K562 (cell line): ENCODE data around the gene BEST2. TPM values are rescaled to one million over a fixed set of nuclear protein-coding genes. Genes with fewer than 3 reads are reported as not detected.

ENCODE experiments used
- ETS2 ChIP-seq: IDR thresholded peaks from 2 replicates; pipeline ENCODE4 v1.6.1; 2016; ENCODE audit warnings: borderline replicate concordance, missing genetic modification characterization, mild to moderate bottlenecking, moderate library complexity, missing compliant biosample characterization; ENCODE audit not compliant: poor library complexity, severe bottlenecking
- KLF1 ChIP-seq: fragments of 450-650 bp; IDR thresholded peaks from 2 replicates; pipeline ENCODE4 v1.6.1; 2016; ENCODE audit warnings: missing genetic modification characterization, missing compliant biosample characterization
- KLF6 ChIP-seq: fragments of 250-450 bp; sonication (Bioruptor Pico); IDR thresholded peaks from 2 replicates; pipeline ENCODE4 v1.4.0; 2020; ENCODE audit warnings: mild to moderate bottlenecking, moderate library complexity, borderline replicate concordance
- LARP7 ChIP-seq: fragments of 450-650 bp; IDR thresholded peaks from 2 replicates; pipeline ENCODE4 v1.6.1; 2016
- MAFF ChIP-seq: IDR thresholded peaks from 2 replicates; pipeline ENCODE4 v1.6.1; 2012; ENCODE audit warnings: low read length, improper control_type of control experiment
- MAFG ChIP-seq: fragments of 450-650 bp; conservative IDR thresholded peaks from 2 replicates; pipeline ENCODE4 v1.6.1; 2016; ENCODE audit warnings: missing genetic modification characterization, missing compliant biosample characterization
- MTA3 ChIP-seq: fragments of 450-650 bp; formaldehyde crosslinking; IDR thresholded peaks from 2 replicates; pipeline ENCODE4 v1.6.1; 2017; ENCODE audit warnings: mild to moderate bottlenecking, borderline replicate concordance
- MYNN ChIP-seq, 2 experiments: sonication (generic); formaldehyde crosslinking in 1 of 2; IDR thresholded peaks; 2 replicates each; pipeline versions ENCODE4 v1.5.0 to v1.6.1; 2016 to 2020; ENCODE audit warnings: antibody characterized with exemption in 1 of 2, missing genetic modification reagents in 1 of 2
- SP2 ChIP-seq: IDR thresholded peaks from 2 replicates; pipeline ENCODE4 v1.6.1; 2011; ENCODE audit warnings: mild to moderate bottlenecking, low read depth, low read length, moderate library complexity; ENCODE audit not compliant: poor library complexity, severe bottlenecking; ENCODE audit errors: extremely low read depth
- ZNF184 ChIP-seq: sonication (generic); formaldehyde crosslinking; IDR thresholded peaks from 2 replicates; pipeline ENCODE4 v1.5.0; 2020; ENCODE audit warnings: missing genetic modification reagents
- ZNF263 ChIP-seq: sonication (generic); formaldehyde crosslinking; IDR thresholded peaks from 2 replicates; pipeline ENCODE4 v1.8.0; 2022; ENCODE audit warnings: mild to moderate bottlenecking, missing genetic modification reagents, borderline replicate concordance
- polyA plus RNA-seq, 8 experiments: library from polyadenylated mRNA; depleted of rRNA in 4 of 8; stranded (reverse) in 5 of 8; unstranded in 3 of 8; fragments of >200 nt; fragmentation: Nextera tagmentation in 2 of 8; fragmentation: Illumina TruSeq in 1 of 8; extraction: Ambion mirVana in 2 of 8; extraction: Trizol in 1 of 8; gene quantifications; 2 replicates each; pipeline versions ENCODE4 v1.2.1 to v1.2.3, GENCODE V29; 2011 to 2014; ENCODE audit warnings: inconsistent platforms in 1 of 8, missing spikeins in 1 of 8
- total RNA-seq, 7 experiments: library from RNA; depleted of rRNA in 6 of 7; stranded (reverse); fragments of >200 nt in 6 of 7; fragmentation: Illumina TruSeq in 2 of 7; extraction: Trizol in 2 of 7; gene quantifications; 2 replicates each; pipeline versions ENCODE4 v1.2.1 to v1.2.3, GENCODE V29; 2011 to 2021; ENCODE audit warnings: low replicate concordance in 1 of 7
- TF ChIP-seq, protein P1 (sequence below), 2 experiments: fragments of 450-650 bp in 1 of 2; sonication (generic) in 1 of 2; formaldehyde crosslinking in 1 of 2; IDR thresholded peaks; 2 replicates each; pipeline versions ENCODE4 v1.7.1 to v1.9.0; 2016 to 2022; ENCODE audit warnings: inconsistent platforms in 1 of 2, mild to moderate bottlenecking in 1 of 2, missing genetic modification reagents in 1 of 2

Gene BEST2
- total and polyA plus RNA-seq, 9 of the 15 experiments (the other 6 are each of a cell fraction or from before 2014, with no cell fraction given) = not detected

DNA sequence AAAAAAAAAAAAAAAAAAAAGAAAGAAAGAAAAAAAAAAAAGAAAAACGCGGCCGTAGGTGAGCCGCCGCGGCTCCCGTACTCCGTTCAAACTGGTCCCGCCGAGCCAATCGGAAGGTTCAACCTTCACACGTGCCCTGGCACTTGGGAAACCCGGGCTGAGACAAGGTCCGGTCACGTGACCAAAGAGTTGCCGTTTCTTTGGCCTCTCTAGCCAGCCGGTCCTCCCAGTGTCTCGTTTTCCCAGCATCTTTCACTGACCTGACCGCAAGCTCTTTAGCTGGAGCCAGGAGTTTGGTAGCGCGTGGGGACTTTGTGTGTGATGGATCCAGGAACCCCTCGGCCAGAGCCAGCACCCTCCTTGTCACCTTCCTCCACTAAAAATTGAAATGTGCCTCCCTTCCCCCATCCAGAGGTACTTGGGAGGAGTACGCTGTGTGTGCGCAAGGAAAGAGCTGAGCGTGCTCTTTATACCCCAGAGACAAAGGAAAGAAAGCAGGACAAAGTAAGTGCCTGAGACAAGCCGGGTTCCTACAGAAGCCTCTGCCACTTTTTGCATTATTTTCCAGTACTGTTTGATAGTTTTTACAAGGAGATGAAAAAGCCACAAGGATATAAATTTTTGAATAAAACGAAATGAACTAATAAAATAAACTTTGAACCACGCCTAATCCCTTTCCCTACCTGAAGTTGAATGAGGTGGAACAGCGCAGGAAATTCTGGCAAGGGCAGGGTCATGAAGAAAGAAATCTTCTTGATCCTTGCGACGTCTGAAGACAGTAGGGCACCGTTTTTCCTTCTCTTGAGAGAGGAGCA is 28.8 kb upstream of the BEST2 start (continued):
- TF ChIP-seq, protein P1, sequence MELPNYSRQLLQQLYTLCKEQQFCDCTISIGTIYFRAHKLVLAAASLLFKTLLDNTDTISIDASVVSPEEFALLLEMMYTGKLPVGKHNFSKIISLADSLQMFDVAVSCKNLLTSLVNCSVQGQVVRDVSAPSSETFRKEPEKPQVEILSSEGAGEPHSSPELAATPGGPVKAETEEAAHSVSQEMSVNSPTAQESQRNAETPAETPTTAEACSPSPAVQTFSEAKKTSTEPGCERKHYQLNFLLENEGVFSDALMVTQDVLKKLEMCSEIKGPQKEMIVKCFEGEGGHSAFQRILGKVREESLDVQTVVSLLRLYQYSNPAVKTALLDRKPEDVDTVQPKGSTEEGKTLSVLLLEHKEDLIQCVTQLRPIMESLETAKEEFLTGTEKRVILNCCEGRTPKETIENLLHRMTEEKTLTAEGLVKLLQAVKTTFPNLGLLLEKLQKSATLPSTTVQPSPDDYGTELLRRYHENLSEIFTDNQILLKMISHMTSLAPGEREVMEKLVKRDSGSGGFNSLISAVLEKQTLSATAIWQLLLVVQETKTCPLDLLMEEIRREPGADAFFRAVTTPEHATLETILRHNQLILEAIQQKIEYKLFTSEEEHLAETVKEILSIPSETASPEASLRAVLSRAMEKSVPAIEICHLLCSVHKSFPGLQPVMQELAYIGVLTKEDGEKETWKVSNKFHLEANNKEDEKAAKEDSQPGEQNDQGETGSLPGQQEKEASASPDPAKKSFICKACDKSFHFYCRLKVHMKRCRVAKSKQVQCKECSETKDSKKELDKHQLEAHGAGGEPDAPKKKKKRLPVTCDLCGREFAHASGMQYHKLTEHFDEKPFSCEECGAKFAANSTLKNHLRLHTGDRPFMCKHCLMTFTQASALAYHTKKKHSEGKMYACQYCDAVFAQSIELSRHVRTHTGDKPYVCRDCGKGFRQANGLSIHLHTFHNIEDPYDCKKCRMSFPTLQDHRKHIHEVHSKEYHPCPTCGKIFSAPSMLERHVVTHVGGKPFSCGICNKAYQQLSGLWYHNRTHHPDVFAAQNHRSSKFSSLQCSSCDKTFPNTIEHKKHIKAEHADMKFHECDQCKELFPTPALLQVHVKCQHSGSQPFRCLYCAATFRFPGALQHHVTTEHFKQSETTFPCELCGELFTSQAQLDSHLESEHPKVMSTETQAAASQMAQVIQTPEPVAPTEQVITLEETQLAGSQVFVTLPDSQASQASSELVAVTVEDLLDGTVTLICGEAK (IDR thresholded peaks at IDR 0.05) = peak; percentile 80
- TF ChIP-seq, protein P1 (CRISPR knock-in tag; IDR thresholded peaks at IDR 0.05) = no peak
- TF ChIP-seq ZNF184 (CRISPR knock-in tag) (no peak), MAFG (tag) (peak; percentile 49), MAFF (peak; percentile 38), KLF6 (CRISPR knock-in tag) (0 out of 2 replicates have a peak, but pooled peaks have one; percentile 52), SP2 (peak; percentile 94), KLF1 (peak; percentile 30; the same call in 1 of the 2 replicates), MTA3 (peak; percentile 95), ETS2 (tag) (no peak), LARP7 (no peak), MYNN (IDR thresholded peaks at IDR 0.05) (no peak), MYNN (CRISPR knock-in tag; IDR thresholded peaks at IDR 0.05) (no peak), ZNF263 (CRISPR knock-in tag) (peak; percentile 83; the same call in 1 of the 2 replicates)
- TF ChIP-seq, all 486 proteins: peak for 160
